OCI-LY7 (cell line): ENCODE results near the gene FAM107B. TPM values are rescaled to one million over a fixed set of nuclear protein-coding genes. Genes with fewer than 3 reads are reported as not detected.

Experiments
- BruUV-seq: library from RNA; stranded (reverse); fragments of 400-500 nt; replicated peaks from 2 replicates; lab custom pipeline; 2021; lab: Mats Ljungman, UMichigan
- CTCF ChIA-PET: fragments of 300-600 bp; sonication (Branson Sonifier 250); formaldehyde crosslinking; loops from one replicate; lab custom pipeline; 2022; ENCODE audit warnings: antibody characterized with exemption; ENCODE audit not compliant: unreplicated experiment; lab: Charles Lee
- POLR2A ChIA-PET: fragments of 300-600 bp; sonication (Branson Sonifier 250); formaldehyde crosslinking; loops from one replicate; lab custom pipeline; 2022; ENCODE audit warnings: antibody characterized with exemption; lab: Charles Lee
- DNase-seq: peaks from one replicate; pipeline ENCODE4 v3.0.0-alpha.2; 2015; ENCODE audit warnings: low spot score
- H2AFZ ChIP-seq: fragments of 200-600 bp; sonication (generic), shearing (Covaris generic); 2 replicates; pipeline ENCODE4 v1.6.1; 2014; ENCODE audit warnings: mild to moderate bottlenecking, antibody characterized with exemption, low read length, moderate library complexity
- H3K27ac ChIP-seq: fragments of 200-600 bp; sonication (generic); 2 replicates; pipeline ENCODE4 v1.5.1; 2014; ENCODE audit warnings: mixed run types, low read depth, mild to moderate bottlenecking, moderate library complexity, low read length, inconsistent platforms; ENCODE audit not compliant: poor library complexity, severe bottlenecking
- H3K36me3 ChIP-seq: fragments of 200-600 bp; sonication (generic); 2 replicates; pipeline ENCODE4 v1.6.1; 2014; ENCODE audit warnings: mild to moderate bottlenecking, antibody characterized with exemption, low read length, moderate library complexity, mixed read lengths; ENCODE audit not compliant: insufficient read depth
- H3K4me1 ChIP-seq: fragments of 200-600 bp; sonication (generic); 2 replicates; pipeline ENCODE4 v1.5.1; 2014; ENCODE audit warnings: mild to moderate bottlenecking, low read length; ENCODE audit not compliant: insufficient read depth, poor library complexity, severe bottlenecking
- H3K4me2 ChIP-seq: fragments of 200-600 bp; sonication (generic); 2 replicates; pipeline ENCODE4 v1.6.1; 2014; ENCODE audit warnings: mild to moderate bottlenecking, low read length
- H3K4me3 ChIP-seq: fragments of 200-600 bp; sonication (generic); 2 replicates; pipeline ENCODE4 v1.5.1; 2014; ENCODE audit warnings: mild to moderate bottlenecking, low read depth, low read length; ENCODE audit not compliant: poor library complexity, severe bottlenecking
- H3K79me2 ChIP-seq: fragments of 200-600 bp; sonication (generic); 2 replicates; pipeline ENCODE4 v1.6.1; 2016; ENCODE audit warnings: low read depth, mild to moderate bottlenecking, low read length, moderate library complexity, mixed read lengths; ENCODE audit not compliant: insufficient read depth
- H3K9me2 ChIP-seq: fragments of 200-600 bp; sonication (generic); 2 replicates; pipeline ENCODE4 v1.6.1; 2016; ENCODE audit warnings: mild to moderate bottlenecking, low read length, mixed read lengths; ENCODE audit not compliant: insufficient read depth
- H3K9me3 ChIP-seq: fragments of 200-600 bp; sonication (generic); 2 replicates; pipeline ENCODE4 v1.6.1; 2014; ENCODE audit warnings: mild to moderate bottlenecking, mixed run types, low read length, mixed read lengths
- H4K20me1 ChIP-seq: fragments of 200-600 bp; sonication (generic); 2 replicates; pipeline ENCODE4 v1.6.1; 2014; ENCODE audit warnings: mild to moderate bottlenecking, antibody characterized with exemption, low read length, moderate library complexity, mixed read lengths; ENCODE audit not compliant: insufficient read depth
- EZH2phosphoT487 ChIP-seq: fragments of 200-600 bp; sonication (generic); IDR thresholded peaks from 2 replicates; pipeline ENCODE4 v1.6.1; 2018; ENCODE audit warnings: low read depth, borderline replicate concordance, mild to moderate bottlenecking, mixed run types, antibody characterized with exemption, low read length, moderate library complexity, mixed read lengths
- intact Hi-C: fragments of 100-400 bp; cut with micrococcal nuclease; formaldehyde crosslinking; loops from one replicate; pipeline ENCODE4 v1.10.0; 2022; ENCODE audit not compliant: unreplicated experiment
- total RNA-seq, 2 experiments: library from RNA; depleted of rRNA in 1 of 2; stranded (reverse); fragments of >200 nt in 1 of 2; shearing (Covaris generic) in 1 of 2; gene quantifications; 2 replicates each; pipeline ENCODE4 v1.2.3, GENCODE V29; 2014 to 2022
- TF ChIP-seq, protein P1 (sequence below): fragments of 200-600 bp; sonication (generic); conservative IDR thresholded peaks from 2 replicates; pipeline ENCODE4 v1.5.1; 2014; ENCODE audit warnings: mild to moderate bottlenecking, antibody characterized with exemption, low read length, moderate library complexity, mixed read lengths

The FAM107B gene
- total RNA-seq, 2 experiments from 2014 or later: 114 to 398 TPM

DNA sequence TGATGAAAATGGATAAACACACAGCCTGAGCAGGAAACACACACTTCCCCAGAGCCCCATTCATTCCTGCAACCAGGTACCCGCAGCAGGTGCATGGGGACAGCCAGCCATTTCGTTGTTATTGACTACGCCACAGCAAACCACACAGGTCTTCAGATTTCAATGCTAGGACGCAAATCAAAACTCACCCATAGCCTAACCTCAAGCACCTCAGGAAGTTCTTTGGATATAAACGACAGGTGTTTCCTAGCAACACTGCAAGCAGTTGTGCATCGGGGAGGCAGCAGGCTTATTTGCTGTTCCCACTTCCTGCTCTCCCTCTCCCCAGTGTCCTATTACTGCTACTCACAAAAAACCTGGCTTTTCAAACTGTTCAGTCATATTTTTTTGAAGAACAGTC lies 267.5 kb downstream of the FAM107B start:
- no peak overlapping the region for H3K4me3 ChIP-seq
- no peaks in the 10 kb centered on the region for H4K20me1 ChIP-seq
- ChIA-PET CTCF (no interaction called here), POLR2A (interaction anchor here (0.7 kb wide), 2 partner anchors 295 to 368 kb away, joined by 3 read pairs; no protein-coding TSS in a partner anchor)
- no peaks in the 10 kb centered on the region for H3K9me2 ChIP-seq
- no peak overlapping the region for H3K4me2 ChIP-seq
- peaks cover 17% of the 10 kb centered on the region for H3K9me3 ChIP-seq
- H2AFZ ChIP-seq: no peak overlapping the region
- no peak for DNase-seq
- peaks cover 30% of the 10 kb centered on the region for H3K36me3 ChIP-seq
- intact Hi-C loops: no loop called here
- no TSS peak for BruUV-seq
- no peak overlapping the region for H3K27ac ChIP-seq
- no peaks in the 10 kb centered on the region for H3K79me2 ChIP-seq
- TF ChIP-seq EZH2phosphoT487: no peak
- TF ChIP-seq, protein P1, sequence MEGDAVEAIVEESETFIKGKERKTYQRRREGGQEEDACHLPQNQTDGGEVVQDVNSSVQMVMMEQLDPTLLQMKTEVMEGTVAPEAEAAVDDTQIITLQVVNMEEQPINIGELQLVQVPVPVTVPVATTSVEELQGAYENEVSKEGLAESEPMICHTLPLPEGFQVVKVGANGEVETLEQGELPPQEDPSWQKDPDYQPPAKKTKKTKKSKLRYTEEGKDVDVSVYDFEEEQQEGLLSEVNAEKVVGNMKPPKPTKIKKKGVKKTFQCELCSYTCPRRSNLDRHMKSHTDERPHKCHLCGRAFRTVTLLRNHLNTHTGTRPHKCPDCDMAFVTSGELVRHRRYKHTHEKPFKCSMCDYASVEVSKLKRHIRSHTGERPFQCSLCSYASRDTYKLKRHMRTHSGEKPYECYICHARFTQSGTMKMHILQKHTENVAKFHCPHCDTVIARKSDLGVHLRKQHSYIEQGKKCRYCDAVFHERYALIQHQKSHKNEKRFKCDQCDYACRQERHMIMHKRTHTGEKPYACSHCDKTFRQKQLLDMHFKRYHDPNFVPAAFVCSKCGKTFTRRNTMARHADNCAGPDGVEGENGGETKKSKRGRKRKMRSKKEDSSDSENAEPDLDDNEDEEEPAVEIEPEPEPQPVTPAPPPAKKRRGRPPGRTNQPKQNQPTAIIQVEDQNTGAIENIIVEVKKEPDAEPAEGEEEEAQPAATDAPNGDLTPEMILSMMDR: no peak
- peaks cover 18% of the 10 kb centered on the region for H3K4me1 ChIP-seq

DNA sequence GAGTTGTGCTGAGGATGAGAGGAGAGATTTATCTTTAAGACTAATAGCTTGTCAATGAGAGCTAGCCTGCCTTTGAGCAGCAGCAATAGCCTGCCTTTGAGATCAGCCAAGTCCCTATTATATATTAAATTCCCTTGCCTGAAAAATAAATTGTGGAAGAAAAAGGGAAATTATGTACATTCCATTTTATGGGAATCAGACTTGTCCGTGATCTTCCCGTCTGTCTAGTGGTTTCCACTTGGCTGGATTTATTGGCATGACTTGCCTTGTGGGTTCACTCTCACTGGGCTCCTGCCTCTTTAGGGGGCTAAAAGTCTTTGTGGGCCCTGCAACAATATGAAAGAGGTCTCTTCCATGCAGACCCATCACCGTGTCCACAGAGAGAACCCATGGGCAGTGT lies 272.3 kb downstream of the FAM107B start:
- no peaks in the 10 kb centered on the region for H3K79me2 ChIP-seq
- TF ChIP-seq EZH2phosphoT487: no peak
- TF ChIP-seq, protein P1: no peak
- intact Hi-C loops: no loop called here
- no peak overlapping the region for H3K4me3 ChIP-seq
- H3K36me3 ChIP-seq: no peaks in the 10 kb centered on the region
- no peak overlapping the region for H3K27ac ChIP-seq
- H3K9me3 ChIP-seq: no peaks in the 10 kb centered on the region
- CTCF ChIA-PET: no interaction called here
- BruUV-seq: no TSS peak
- H3K9me2 ChIP-seq: no peaks in the 10 kb centered on the region
- H2AFZ ChIP-seq: no peak overlapping the region
- peaks cover 23% of the 10 kb centered on the region for H3K4me1 ChIP-seq
- POLR2A ChIA-PET: no interaction called here
- H4K20me1 ChIP-seq: no peaks in the 10 kb centered on the region
- H3K4me2 ChIP-seq: peak overlapping the region; percentile 49
- no peak for DNase-seq

DNA sequence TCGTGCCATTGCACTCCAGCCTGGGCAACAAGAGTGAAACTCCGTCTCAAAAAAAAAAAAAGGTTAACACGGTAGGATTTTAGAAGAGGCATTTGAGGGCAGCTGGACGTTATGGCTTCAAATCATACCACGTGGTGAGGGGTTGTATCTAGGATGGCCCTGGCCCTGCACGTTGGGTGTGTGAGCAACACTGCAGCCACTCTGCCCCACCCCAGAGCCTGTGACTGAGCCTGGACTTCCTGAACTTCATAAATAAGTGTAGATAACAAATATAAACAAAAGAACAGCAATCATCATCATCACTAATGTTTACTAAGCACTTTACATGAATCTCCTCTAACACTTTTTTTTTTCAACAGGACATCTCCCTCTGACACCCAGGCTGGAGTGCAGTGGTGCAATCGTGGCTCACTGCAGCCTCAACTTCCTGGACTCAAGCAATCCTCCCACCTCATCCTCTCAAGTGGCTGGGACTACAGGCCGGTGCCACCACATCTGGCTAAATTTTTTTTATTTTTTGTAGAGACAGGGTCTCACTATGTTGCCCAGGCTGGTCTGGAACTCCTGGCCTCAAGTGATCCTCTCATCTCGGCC lies 274.4 kb downstream of the FAM107B start:
- Histone ChIP-seq H3K9me2 (no peaks in the 10 kb centered on the region), H3K4me2 (no peak overlapping the region), H2AFZ (no peak overlapping the region), H3K36me3 (no peaks in the 10 kb centered on the region), H3K9me3 (no peaks in the 10 kb centered on the region), H3K4me1 (peaks cover 23% of the 10 kb centered on the region), H4K20me1 (no peaks in the 10 kb centered on the region), H3K79me2 (no peaks in the 10 kb centered on the region), H3K27ac (no peak overlapping the region), H3K4me3 (no peak overlapping the region)
- TF ChIP-seq, protein P1: no peak
- TF ChIP-seq EZH2phosphoT487: no peak
- CTCF ChIA-PET: no interaction called here
- BruUV-seq: no TSS peak
- POLR2A ChIA-PET: interaction anchor here (1.1 kb wide), 1 partner anchor 27 kb away, joined by 3 read pairs; no protein-coding TSS in a partner anchor
- no peak for DNase-seq
- intact Hi-C loops: no loop called here
